Activated naive CD4-positive, alpha-beta T cell treated with anti-CD3 and anti-CD28 coated beads, Interleukin-2, amount 50 U/mL, for 24 hours (primary cell): Measurements from ENCODE around the gene CERS5.

ENCODE experiments used
- H3K27ac Mint-ChIP-seq: one replicate; pipeline ENCODE4 v1.8.0; 2021; ENCODE audit warnings: mild to moderate bottlenecking, mixed read lengths
- H3K27me3 Mint-ChIP-seq: one replicate; pipeline ENCODE4 v1.8.0; 2021; ENCODE audit warnings: mixed read lengths
- H3K36me3 Mint-ChIP-seq: one replicate; pipeline ENCODE4 v1.8.0; 2021; ENCODE audit warnings: mixed read lengths
- H3K4me1 Mint-ChIP-seq: one replicate; pipeline ENCODE4 v1.8.0; 2021; ENCODE audit warnings: mixed read lengths
- H3K4me3 Mint-ChIP-seq: one replicate; pipeline ENCODE4 v1.8.0; 2021; ENCODE audit warnings: mild to moderate bottlenecking, mixed read lengths
- H3K9me3 Mint-ChIP-seq: one replicate; pipeline ENCODE4 v1.8.0; 2021; ENCODE audit warnings: mixed read lengths

CERS5 gene

DNA sequence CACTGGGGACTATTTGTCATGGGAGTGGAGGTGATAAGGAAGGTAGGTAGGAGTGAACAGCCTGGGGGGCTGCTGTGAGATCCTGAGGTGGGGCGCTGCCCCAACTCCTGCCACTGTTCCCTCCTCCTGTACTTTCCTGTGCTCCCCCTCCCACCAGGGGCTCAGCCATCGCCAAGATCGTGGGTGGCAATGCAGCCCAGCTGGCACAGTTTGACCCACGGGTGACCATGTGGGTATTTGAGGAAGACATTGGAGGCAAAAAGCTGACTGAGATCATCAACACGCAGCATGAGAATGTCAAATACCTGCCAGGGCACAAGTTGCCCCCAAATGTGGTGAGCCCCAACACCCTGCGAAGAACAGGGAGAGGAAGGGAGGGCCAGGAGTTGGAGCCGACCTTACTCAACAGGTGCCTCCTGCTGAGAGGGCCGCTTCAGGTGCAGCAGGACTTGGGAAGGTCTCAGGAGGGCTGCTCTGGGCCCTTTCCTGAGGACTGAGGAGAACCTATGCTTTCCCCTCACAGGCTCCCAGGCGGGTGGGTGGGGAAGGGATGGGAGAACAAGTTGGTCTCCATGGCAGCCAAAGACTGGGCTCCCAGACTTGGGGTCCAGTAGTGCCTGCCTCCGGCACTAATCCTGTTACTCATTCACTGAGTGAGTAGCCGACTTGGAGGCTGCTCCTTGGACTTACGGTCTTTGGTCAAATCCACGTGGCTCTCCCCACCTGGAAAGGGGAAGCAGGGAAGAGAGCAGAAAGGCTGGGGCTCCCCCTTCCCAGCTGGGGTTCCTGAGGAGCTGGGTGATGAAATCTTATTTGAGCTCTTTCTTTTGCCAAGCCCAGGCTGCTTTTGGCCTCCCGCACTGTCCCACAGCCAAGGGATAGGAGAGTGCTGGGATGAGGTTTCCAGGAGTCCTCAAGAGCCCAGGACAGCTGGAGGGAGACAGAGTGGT lies 62.5 kb downstream of the CERS5 start:
- no peak overlapping the region for H3K27ac Mint-ChIP-seq
- H3K36me3 Mint-ChIP-seq: peaks cover 4% of the 10 kb centered on the region
- no peak overlapping the region for H3K4me3 Mint-ChIP-seq
- H3K27me3 Mint-ChIP-seq: no peaks in the 10 kb centered on the region
- H3K4me1 Mint-ChIP-seq: peaks cover 3% of the 10 kb centered on the region
- H3K9me3 Mint-ChIP-seq: no peaks in the 10 kb centered on the region

GRCh38 chr12:50103767-50104321 lies 63.3 kb downstream of the CERS5 start, which contains the start of gene GPD1:
GPD1 (plus strand) TSS chr12:50104008; CDS start chr12:50104051, 43 bp downstream.
- Mint-ChIP-seq H3K4me1 (peaks cover 3% of the 10 kb centered on the region), H3K36me3 (peaks cover 4% of the 10 kb centered on the region), H3K27ac (no peak within 1 kb of the TSS), H3K9me3 (no peaks in the 10 kb centered on the region), H3K27me3 (no peaks in the 10 kb centered on the region), H3K4me3 (no peak within 1 kb of the TSS)

GRCh38 chr12:50103351-50103750 lies 63.8 kb downstream of the CERS5 start:
- H3K4me1 Mint-ChIP-seq: peaks cover 3% of the 10 kb centered on the region
- no peaks in the 10 kb centered on the region for H3K27me3 Mint-ChIP-seq
- no peaks in the 10 kb centered on the region for H3K9me3 Mint-ChIP-seq
- no peak overlapping the region for H3K27ac Mint-ChIP-seq
- no peak overlapping the region for H3K4me3 Mint-ChIP-seq
- peaks cover 4% of the 10 kb centered on the region for H3K36me3 Mint-ChIP-seq

- peaks cover 3% of the 10 kb centered on the region for H3K4me1 Mint-ChIP-seq
- H3K4me3 Mint-ChIP-seq: no peak overlapping the region
- H3K36me3 Mint-ChIP-seq: peaks cover 5% of the 10 kb centered on the region
- H3K27ac Mint-ChIP-seq: no peak overlapping the region
- no peaks in the 10 kb centered on the region for H3K9me3 Mint-ChIP-seq
- H3K27me3 Mint-ChIP-seq: no peaks in the 10 kb centered on the region
Observed at GRCh38 chr12:50102646-50103309, 64.4 kb downstream of the CERS5 start.

- Mint-ChIP-seq H3K9me3 (no peaks in the 10 kb centered on the region), H3K27ac (no peak overlapping the region), H3K27me3 (no peaks in the 10 kb centered on the region), H3K4me3 (no peak overlapping the region), H3K36me3 (peaks cover 6% of the 10 kb centered on the region), H3K4me1 (peaks cover 3% of the 10 kb centered on the region)
Observed at GRCh38 chr12:50102131-50102531, 65.0 kb downstream of the CERS5 start.

DNA sequence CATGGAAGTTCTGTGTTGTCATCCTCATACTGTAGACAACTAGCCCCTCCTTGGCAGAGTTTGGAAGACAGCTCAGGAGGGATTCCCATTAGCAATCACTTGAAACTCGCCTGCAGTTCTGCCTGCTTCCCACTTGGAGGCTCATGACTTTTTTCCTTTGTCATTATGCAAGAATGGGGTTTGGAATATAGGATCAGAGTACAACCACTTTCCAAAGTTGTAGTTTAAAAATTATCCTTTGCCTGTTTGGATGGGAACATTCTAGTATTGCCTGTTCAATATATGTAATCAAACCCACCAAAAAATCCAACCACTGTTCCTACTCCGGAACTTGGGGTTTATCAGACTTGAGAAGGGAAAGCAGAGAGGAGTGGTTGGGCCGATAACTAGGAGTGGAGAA lies 65.5 kb downstream of the CERS5 start:
- Mint-ChIP-seq H3K36me3 (peaks cover 8% of the 10 kb centered on the region), H3K4me1 (peaks cover 3% of the 10 kb centered on the region), H3K9me3 (no peaks in the 10 kb centered on the region), H3K27me3 (no peaks in the 10 kb centered on the region), H3K27ac (peak overlapping the region; percentile 23), H3K4me3 (no peak overlapping the region)

DNA sequence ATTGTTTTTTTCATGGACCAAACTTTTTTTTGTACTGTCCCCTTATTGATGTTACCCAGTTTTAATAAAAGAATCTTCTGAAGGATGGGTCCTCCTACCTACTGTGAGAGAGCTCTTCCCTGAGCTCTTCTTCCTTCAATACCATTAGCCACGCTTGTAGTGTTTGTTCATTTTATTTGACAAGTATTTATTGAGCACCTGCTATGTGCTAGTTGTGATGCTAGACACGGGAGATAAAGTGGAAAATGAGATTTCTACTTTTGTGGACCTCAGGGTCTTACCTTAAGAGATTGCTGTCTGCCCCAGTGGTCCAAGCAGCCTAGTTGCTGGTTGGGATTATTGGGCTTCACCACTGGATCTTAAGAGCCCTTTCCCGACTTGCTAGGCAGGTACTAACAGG lies 66.6 kb downstream of the CERS5 start:
- Mint-ChIP-seq H3K9me3 (no peaks in the 10 kb centered on the region), H3K27me3 (no peaks in the 10 kb centered on the region), H3K4me3 (no peak overlapping the region), H3K27ac (no peak overlapping the region), H3K4me1 (peaks cover 3% of the 10 kb centered on the region), H3K36me3 (peaks cover 14% of the 10 kb centered on the region)

GRCh38 chr12:50099302-50100008 lies 67.7 kb downstream of the CERS5 start:
- no peak overlapping the region for H3K4me3 Mint-ChIP-seq
- no peak overlapping the region for H3K27ac Mint-ChIP-seq
- H3K4me1 Mint-ChIP-seq: peaks cover 3% of the 10 kb centered on the region
- no peaks in the 10 kb centered on the region for H3K27me3 Mint-ChIP-seq
- H3K9me3 Mint-ChIP-seq: no peaks in the 10 kb centered on the region
- H3K36me3 Mint-ChIP-seq: peaks cover 18% of the 10 kb centered on the region

GRCh38 chr12:50097952-50098351 lies 69.2 kb downstream of the CERS5 start:
- Mint-ChIP-seq H3K36me3 (peaks cover 19% of the 10 kb centered on the region), H3K27me3 (no peaks in the 10 kb centered on the region), H3K4me1 (no peaks in the 10 kb centered on the region), H3K4me3 (no peak overlapping the region), H3K9me3 (no peaks in the 10 kb centered on the region), H3K27ac (no peak overlapping the region)

DNA sequence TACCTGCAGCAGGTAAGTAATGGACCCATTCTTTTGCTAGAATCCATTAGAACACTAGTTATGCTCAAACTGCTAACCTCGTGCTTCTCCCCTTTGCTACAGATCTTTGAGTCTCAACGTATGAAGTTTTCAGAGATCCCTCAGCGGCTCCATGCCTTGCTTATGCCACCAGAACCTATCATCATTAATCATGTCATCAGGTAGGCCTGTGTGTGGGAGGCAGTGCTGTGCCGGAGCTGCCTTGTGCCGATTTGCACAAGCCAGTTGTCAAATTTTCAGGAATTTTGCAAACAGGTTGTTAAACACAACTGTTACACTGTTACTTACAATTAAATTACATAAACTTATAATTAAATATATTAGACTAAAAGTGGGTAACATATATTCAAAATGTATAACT lies 76.8 kb downstream of the CERS5 start:
- H3K36me3 Mint-ChIP-seq: peaks cover 5% of the 10 kb centered on the region
- H3K27ac Mint-ChIP-seq: no peak overlapping the region
- no peaks in the 10 kb centered on the region for H3K27me3 Mint-ChIP-seq
- H3K4me3 Mint-ChIP-seq: no peak overlapping the region
- H3K9me3 Mint-ChIP-seq: no peaks in the 10 kb centered on the region
- H3K4me1 Mint-ChIP-seq: peaks cover 30% of the 10 kb centered on the region

GRCh38 chr12:50089730-50090129 lies 77.4 kb downstream of the CERS5 start:
- Mint-ChIP-seq H3K4me1 (peaks cover 33% of the 10 kb centered on the region), H3K27ac (no peak overlapping the region), H3K36me3 (peaks cover 3% of the 10 kb centered on the region), H3K4me3 (no peak overlapping the region), H3K27me3 (no peaks in the 10 kb centered on the region), H3K9me3 (no peaks in the 10 kb centered on the region)

DNA sequence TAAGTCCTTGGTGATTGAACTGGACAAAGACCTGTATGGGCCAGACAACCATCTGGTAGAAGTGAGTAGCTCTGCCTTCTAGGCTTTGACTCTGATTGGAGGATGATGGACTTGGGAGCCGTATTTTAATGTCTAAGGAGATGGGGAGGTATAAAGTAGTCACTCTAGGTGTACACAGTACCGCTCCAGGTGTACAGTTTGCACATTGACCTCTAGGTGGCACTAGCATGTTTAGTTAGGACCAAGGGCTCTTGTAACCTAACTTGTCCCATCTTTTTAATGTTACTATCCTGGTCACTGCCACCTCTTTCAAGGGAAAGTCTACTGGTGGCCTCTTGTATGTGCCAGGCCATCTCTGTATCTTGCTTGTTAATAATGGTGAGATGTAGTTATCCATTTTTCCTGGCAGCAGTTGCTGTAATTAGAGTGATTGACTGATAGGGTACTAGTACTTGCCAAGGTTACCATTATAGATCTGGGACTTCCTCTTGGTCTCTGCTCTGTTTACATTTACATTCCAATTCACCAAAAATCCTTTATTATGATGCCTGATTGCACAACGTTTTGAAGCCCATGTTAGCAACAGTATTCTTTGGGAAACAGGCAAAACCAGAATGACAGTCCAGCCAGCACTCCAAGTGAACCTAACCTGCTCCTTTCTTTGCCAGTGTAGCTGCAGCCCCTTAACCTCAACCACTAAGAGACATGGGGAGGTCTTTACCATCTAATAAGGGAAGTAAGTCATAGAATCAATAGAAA lies 78.4 kb downstream of the CERS5 start:
- Mint-ChIP-seq H3K27me3 (no peaks in the 10 kb centered on the region), H3K9me3 (no peaks in the 10 kb centered on the region), H3K27ac (peak overlapping the region; percentile 56), H3K4me3 (peak overlapping the region; percentile 12), H3K36me3 (peaks cover 2% of the 10 kb centered on the region), H3K4me1 (peaks cover 34% of the 10 kb centered on the region)

- no peaks in the 10 kb centered on the region for H3K9me3 Mint-ChIP-seq
- peak overlapping the region; percentile 12 for H3K4me3 Mint-ChIP-seq
- no peak overlapping the region for H3K27ac Mint-ChIP-seq
- peaks cover 2% of the 10 kb centered on the region for H3K36me3 Mint-ChIP-seq
- peaks cover 39% of the 10 kb centered on the region for H3K4me1 Mint-ChIP-seq
- H3K27me3 Mint-ChIP-seq: no peaks in the 10 kb centered on the region
Observed at GRCh38 chr12:50087995-50088394, 79.2 kb downstream of the CERS5 start.

- H3K27me3 Mint-ChIP-seq: no peaks in the 10 kb centered on the region
- H3K27ac Mint-ChIP-seq: no peak overlapping the region
- peaks cover 42% of the 10 kb centered on the region for H3K4me1 Mint-ChIP-seq
- no peaks in the 10 kb centered on the region for H3K9me3 Mint-ChIP-seq
- H3K4me3 Mint-ChIP-seq: no peak overlapping the region
- peaks cover 2% of the 10 kb centered on the region for H3K36me3 Mint-ChIP-seq
Observed at GRCh38 chr12:50087151-50087550, 80.0 kb downstream of the CERS5 start.

DNA sequence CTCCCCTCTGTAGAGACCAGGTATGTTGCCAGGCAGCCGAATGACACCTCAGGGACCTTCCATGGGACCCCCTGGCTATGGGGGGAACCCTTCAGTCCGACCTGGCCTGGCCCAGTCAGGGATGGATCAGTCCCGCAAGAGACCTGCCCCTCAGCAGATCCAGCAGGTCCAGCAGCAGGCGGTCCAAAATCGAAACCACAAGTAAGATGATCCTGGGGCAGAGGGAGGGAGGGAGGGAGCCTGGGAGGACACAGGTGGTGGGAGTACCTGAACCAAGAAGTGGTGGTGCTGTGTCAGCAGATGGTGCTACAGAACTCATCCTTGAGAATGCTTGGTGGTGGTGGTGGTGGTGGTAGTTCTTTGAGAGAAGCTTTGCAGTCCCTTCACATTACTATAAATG lies 81.0 kb downstream of the CERS5 start:
- Mint-ChIP-seq H3K4me3 (peak overlapping the region; percentile 88), H3K27me3 (no peaks in the 10 kb centered on the region), H3K36me3 (no peaks in the 10 kb centered on the region), H3K4me1 (peaks cover 43% of the 10 kb centered on the region), H3K27ac (peak overlapping the region; percentile 53), H3K9me3 (no peaks in the 10 kb centered on the region)
